ENCODE data around the gene SPACA6.

Gene SPACA6

DNA sequence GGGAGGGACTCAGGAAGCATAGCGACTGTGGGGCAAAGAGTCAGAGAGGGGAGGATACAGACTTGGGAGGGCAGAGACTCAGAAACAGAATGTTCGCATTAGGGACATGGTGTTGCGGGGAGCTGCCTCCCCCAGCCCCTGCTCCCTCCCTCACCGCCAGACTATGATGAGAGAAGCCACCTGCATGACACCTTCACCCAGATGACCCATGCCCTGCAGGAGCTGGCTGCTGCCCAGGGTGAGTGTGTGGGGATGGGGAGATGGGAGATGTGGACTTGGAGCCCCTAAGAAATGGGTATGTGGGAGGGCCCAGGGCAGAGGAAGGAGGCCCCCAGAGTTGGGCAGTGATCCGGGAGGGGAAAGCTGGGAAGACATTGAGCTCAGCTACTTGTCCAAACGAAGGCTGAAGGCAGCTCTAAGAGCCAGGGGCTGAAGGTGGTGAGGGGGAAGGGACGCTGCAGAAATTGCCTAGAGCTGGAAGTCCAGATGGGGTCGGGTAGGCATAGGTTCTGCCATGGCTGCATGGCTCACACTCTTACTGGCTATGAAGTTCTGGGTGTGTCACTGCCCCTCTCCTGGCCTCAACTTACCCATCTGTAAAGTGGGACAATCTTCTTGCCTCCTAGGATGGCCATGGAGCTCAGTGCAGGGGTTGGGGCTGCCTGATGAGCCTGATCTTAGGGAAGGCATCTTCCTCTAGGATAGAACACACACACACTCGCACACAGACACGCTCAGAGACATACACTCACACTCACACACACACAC lies 1.4 kb downstream of the SPACA6 start:
- TF ChIP-seq, protein P1, sequence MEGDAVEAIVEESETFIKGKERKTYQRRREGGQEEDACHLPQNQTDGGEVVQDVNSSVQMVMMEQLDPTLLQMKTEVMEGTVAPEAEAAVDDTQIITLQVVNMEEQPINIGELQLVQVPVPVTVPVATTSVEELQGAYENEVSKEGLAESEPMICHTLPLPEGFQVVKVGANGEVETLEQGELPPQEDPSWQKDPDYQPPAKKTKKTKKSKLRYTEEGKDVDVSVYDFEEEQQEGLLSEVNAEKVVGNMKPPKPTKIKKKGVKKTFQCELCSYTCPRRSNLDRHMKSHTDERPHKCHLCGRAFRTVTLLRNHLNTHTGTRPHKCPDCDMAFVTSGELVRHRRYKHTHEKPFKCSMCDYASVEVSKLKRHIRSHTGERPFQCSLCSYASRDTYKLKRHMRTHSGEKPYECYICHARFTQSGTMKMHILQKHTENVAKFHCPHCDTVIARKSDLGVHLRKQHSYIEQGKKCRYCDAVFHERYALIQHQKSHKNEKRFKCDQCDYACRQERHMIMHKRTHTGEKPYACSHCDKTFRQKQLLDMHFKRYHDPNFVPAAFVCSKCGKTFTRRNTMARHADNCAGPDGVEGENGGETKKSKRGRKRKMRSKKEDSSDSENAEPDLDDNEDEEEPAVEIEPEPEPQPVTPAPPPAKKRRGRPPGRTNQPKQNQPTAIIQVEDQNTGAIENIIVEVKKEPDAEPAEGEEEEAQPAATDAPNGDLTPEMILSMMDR (IDR thresholded peaks at IDR 0.05; ENCODE audit: low read depth, low read length) = no peak

DNA sequence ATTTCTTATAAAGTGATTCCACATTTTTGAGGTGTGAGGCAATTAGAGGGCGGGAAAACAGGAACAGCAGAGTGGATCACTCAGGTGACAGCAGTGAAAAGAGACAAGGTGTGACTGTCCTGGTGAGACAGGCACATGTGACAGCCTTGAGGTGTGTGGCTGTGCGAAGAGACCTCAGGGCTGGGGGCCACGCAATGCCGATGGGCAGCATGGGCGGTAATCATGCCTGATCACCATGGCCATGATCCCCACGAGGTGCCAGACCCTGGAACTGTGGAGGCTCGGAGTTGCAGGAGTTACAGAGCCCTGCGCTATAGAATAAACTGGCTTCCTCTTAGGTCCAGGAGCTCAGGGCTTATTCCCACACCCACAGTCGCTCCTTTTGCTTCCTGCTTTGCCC lies 2.0 kb downstream of the SPACA6 start:
- TF ChIP-seq, protein P1 (IDR thresholded peaks at IDR 0.05; ENCODE audit: low read depth, low read length) = no peak
- DNase-seq (ENCODE audit: extremely low read depth, low read depth) = no peak

More for the DNA sequence above, 1.4 kb downstream of the SPACA6 start:
- DNase-seq (ENCODE audit: extremely low read depth, low read depth) = no peak

DNA sequence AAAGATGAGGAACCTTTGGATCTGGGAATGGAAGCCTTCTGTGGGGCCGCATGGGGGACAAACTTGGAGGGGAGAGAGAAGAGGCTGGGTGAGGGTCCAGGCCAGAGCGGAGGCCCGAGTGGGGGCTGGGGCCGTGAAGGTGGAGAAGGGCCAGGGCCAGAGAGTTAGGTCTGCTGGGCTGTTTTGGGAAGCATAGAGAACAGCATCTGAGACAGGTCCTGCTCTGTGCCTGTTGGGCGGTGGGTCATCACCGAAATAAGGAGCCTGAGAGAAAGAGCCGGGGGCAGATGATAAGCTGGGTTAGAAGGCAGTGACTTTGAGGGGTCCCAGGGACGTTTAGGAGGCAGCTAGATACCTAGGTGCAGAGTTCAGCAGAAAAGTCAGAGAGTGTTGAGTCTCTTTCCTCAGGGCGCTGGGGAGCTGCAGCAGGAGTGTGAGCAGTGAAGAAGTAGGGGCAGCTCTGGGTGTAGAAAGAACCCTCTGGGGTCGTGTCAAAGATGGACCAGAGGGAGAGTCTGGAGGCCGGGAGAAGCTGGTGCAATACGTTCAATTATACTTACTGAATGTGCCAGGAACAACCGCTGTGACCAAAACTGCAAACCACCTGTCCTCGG lies 2.7 kb downstream of the SPACA6 start:
- no peak for DNase-seq (ENCODE audit: extremely low read depth, low read depth)
- TF ChIP-seq, protein P1 (IDR thresholded peaks at IDR 0.05; ENCODE audit: low read depth, low read length) = no peak

DNA sequence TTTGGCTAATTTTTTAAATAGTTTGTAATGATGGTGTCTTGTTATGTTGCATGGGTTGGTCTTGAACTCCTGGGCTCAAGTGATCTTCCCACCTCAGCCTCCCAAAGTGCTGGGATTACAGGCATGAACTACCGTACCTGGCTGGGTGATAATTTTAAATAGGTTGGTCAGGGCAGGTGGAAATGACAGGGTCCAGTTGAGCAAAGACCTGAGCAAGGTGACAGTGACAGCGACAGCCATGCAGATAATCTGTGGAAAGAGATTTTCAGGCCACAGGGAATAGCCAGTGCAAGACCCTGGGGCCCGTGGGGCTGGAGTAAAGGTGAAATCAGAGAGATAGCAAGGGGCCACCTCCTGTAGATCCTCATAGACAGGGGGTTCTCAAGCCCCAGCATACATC lies 3.5 kb downstream of the SPACA6 start:
- no peak for DNase-seq (ENCODE audit: extremely low read depth, low read depth)
- TF ChIP-seq, protein P1 (IDR thresholded peaks at IDR 0.05; ENCODE audit: low read depth, low read length) = no peak

DNA sequence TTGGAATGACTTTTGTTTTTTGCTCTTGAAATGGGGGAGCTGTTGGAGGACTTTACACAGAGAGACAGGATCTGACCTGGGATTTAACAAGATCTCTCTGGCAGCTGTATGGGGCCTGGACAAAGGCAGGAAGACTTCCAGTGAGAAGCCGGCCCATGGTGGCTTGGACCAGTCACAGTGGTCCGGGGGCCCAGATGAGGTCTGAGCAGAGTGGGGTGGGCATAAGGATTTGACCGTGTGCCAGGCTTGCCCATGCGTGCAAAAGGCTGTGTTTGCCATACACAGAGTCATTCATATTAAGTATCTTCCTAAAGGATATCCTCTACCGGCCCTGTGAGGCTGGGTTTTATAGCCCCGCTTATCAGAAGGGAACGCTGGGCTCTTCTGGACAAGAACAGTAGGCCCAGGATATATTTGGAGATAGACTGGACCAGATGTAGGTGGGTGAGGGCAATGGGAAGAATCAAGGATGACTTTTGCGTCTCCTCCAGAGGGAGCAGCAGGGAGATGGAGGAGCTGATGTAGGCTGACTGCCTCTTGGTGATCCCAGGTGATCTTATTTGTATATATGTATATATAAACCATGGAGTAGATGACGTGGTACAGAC lies 4.1 kb downstream of the SPACA6 start:
- TF ChIP-seq, protein P1 (IDR thresholded peaks at IDR 0.05; ENCODE audit: low read depth, low read length) = no peak

DNA sequence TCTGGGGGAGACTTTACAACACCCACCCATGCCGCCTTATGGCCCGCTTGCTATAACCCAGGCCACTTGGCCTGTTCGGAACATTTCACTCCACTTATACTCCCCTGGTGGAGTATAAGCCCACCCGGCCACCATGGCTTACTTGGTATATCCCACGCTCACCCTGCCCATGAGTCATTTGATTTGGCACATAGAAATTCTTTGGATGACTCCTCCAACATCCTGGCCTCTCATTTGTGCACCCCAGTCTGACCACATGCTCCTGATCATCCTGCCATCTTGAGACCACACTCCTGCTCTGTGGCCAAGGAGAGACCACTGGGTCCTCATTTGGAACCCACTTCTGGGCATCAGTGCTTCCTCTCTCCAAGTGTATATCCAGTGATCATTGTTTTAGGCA lies 5.2 kb downstream of the SPACA6 start:
- DNase-seq (ENCODE audit: extremely low read depth, low read depth) = no peak

More for the DNA sequence above, 4.1 kb downstream of the SPACA6 start:
- no peak for DNase-seq (ENCODE audit: extremely low read depth, low read depth)

More for the DNA sequence above, 5.2 kb downstream of the SPACA6 start:
- TF ChIP-seq, protein P1 (IDR thresholded peaks at IDR 0.05; ENCODE audit: low read depth, low read length) = no peak

Data from AG09319 (cell line).